ENCODE measurements around the gene CACNA2D3. TPM values are rescaled to one million over a fixed set of nuclear protein-coding genes. Genes with fewer than 3 reads are reported as not detected.

The CACNA2D3 gene
- total RNA-seq, 4 donors from 2014 or later: 0.55 to 3.4 (median 1.6) TPM

DNA sequence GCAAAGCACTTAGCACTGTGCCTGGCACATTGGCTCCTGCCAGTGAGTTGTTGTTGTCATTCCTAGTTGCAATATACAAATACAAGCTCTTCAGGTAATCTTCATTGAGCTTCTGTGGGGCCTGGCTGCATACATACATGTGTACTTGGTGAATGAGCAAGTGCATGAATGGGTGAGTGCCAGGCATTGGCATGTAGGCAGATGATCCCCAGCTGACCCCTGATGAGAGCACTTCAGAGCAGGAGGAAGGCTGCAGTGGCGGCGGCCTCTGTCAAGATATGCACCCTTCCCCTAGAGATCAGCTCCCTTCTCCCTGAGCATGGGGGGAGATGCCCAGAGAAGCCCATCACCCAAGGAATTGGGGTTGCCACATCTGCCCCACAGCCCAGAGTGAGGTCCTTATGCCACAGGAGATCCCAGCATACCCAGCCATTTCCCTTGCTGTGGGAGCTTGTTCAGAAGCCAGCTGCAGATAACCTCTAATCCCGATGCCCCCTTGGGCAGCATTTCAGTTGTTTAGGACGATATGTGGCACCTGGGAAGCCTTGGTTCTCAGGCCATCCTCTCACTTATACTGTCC lies 8.8 kb downstream of the CACNA2D3 start:
- in situ Hi-C loops (cut with MboI; ENCODE audit: low pct_ligation_motif_present in 1 of 4, low pct_unique_long_range_greater_than_20kb in 1 of 4, low sequenced_read_pairs in 3 of 4) (no loop called here), intact Hi-C loops (cut with DNase I; ENCODE audit: low total_unique reads) (no loop called here)
- 91% methylated on average over 4 of the region's 4 CpGs; no CpG with 5 or more reads in 1 of the 2 donors for WGBS, 2 donors (ENCODE audit: low coverage in 1 of 2)
- Histone ChIP-seq H3K4me1 (no peaks in the 10 kb centered on the region), H3K36me3 (no peaks in the 10 kb centered on the region), H3K27me3 (peaks cover 10% of the 10 kb centered on the region), H3K9me3 (no peaks in the 10 kb centered on the region), H3K27ac (no peak overlapping the region), H3K4me3 (no peak overlapping the region)
- no peak for DNase-seq
- no peak for TF ChIP-seq CTCF (IDR thresholded peaks at IDR 0.05)
- no peak for TF ChIP-seq POLR2A (IDR thresholded peaks at IDR 0.05)
- TF ChIP-seq EP300 (IDR thresholded peaks at IDR 0.05; ENCODE audit: low read depth): no peak
- TF ChIP-seq POLR2AphosphoS5 (IDR thresholded peaks at IDR 0.05): no peak

GRCh38 chr3:54131890-54132289 lies 9.5 kb downstream of the CACNA2D3 start:
- 64 to 70% methylated on average over 7 to 8 of the region's 8 CpGs for WGBS, 2 donors (ENCODE audit: low coverage in 1 of 2)
- no peak for TF ChIP-seq CTCF (IDR thresholded peaks at IDR 0.05)
- no peak for TF ChIP-seq POLR2AphosphoS5 (IDR thresholded peaks at IDR 0.05)
- TF ChIP-seq EP300 (IDR thresholded peaks at IDR 0.05; ENCODE audit: low read depth): no peak
- TF ChIP-seq POLR2A (IDR thresholded peaks at IDR 0.05): no peak

DNA sequence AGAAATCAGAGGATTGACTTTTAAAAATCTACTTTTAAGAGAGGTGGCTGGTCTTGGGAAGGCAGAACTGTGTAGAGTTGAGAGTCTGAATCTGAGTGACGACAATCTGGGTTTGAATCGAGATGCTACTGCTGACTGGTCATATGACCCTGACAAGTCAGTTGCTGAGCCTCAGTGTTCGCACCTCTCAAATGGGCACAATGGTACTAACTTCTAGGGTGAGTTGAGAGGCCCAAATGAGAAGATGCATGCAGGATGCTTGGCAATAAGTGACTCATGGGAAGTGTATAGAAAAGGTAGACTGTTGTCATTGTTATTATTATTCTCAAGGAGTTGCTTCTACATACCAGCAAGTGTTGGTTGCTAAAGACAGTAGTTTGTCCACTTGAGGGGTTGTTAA lies 10.3 kb downstream of the CACNA2D3 start:
- H3K9me3 ChIP-seq: no peaks in the 10 kb centered on the region
- H3K4me1 ChIP-seq: no peaks in the 10 kb centered on the region
- H3K36me3 ChIP-seq: no peaks in the 10 kb centered on the region
- in situ Hi-C loops (cut with MboI; ENCODE audit: low pct_ligation_motif_present in 1 of 4, low pct_unique_long_range_greater_than_20kb in 1 of 4, low sequenced_read_pairs in 3 of 4): no loop called here
- intact Hi-C loops (cut with DNase I; ENCODE audit: low total_unique reads): no loop called here
- WGBS, 2 donors (ENCODE audit: low coverage in 1 of 2): 88% methylated on average over 3 of the region's 3 CpGs; no CpG with 5 or more reads in 1 of the 2 donors
- TF ChIP-seq POLR2AphosphoS5 (IDR thresholded peaks at IDR 0.05): no peak
- TF ChIP-seq CTCF (IDR thresholded peaks at IDR 0.05): no peak
- no peak for TF ChIP-seq EP300 (IDR thresholded peaks at IDR 0.05; ENCODE audit: low read depth)
- no peak for DNase-seq
- H3K27ac ChIP-seq: no peak overlapping the region
- H3K4me3 ChIP-seq: no peak overlapping the region
- no peaks in the 10 kb centered on the region for H3K27me3 ChIP-seq

More at GRCh38 chr3:54131890-54132289, 9.5 kb downstream of the CACNA2D3 start:
- Histone ChIP-seq H3K27me3 (peaks cover 2% of the 10 kb centered on the region), H3K4me3 (no peak overlapping the region), H3K36me3 (no peaks in the 10 kb centered on the region), H3K4me1 (no peaks in the 10 kb centered on the region), H3K27ac (no peak overlapping the region), H3K9me3 (no peaks in the 10 kb centered on the region)
- in situ Hi-C loops (cut with MboI; ENCODE audit: low pct_ligation_motif_present in 1 of 4, low pct_unique_long_range_greater_than_20kb in 1 of 4, low sequenced_read_pairs in 3 of 4): no loop called here
- no peak for DNase-seq
- intact Hi-C loops (cut with DNase I; ENCODE audit: low total_unique reads): no loop called here

DNA sequence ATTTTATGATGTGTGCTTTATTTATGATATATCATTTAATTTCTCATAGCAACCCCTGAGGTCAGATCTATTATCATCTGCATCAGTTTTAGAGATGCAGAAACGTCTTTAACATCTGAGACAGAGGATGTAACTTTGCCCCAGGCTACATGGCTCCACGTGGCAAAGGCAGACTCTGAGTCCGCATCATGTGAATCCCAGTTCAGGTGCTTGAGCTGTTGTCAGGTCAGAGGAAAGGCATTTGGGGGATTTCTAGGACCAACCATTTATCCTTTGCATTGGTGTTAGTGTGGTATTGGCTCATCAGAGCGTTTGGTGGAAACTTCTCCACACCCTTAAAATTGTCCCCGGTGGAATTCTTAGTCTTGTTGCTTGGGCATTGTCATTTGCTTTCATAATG lies 10.8 kb downstream of the CACNA2D3 start:
- Histone ChIP-seq H3K4me3 (no peak overlapping the region), H3K9me3 (no peaks in the 10 kb centered on the region), H3K27ac (no peak overlapping the region), H3K36me3 (no peaks in the 10 kb centered on the region), H3K4me1 (no peaks in the 10 kb centered on the region), H3K27me3 (no peaks in the 10 kb centered on the region)
- 64% methylated on average over 4 to 5 of the region's 5 CpGs for WGBS, 2 donors (ENCODE audit: low coverage in 1 of 2)
- no peak for DNase-seq
- no peak for TF ChIP-seq CTCF (IDR thresholded peaks at IDR 0.05)
- no peak for TF ChIP-seq POLR2AphosphoS5 (IDR thresholded peaks at IDR 0.05)
- no peak for TF ChIP-seq POLR2A (IDR thresholded peaks at IDR 0.05)
- TF ChIP-seq EP300 (IDR thresholded peaks at IDR 0.05; ENCODE audit: low read depth): no peak
- intact Hi-C loops (cut with DNase I; ENCODE audit: low total_unique reads): no loop called here
- in situ Hi-C loops (cut with MboI; ENCODE audit: low pct_ligation_motif_present in 1 of 4, low pct_unique_long_range_greater_than_20kb in 1 of 4, low sequenced_read_pairs in 3 of 4): no loop called here

Data from transverse colon (tissue), 4 donors.